ENCODE results near the gene RARA.

RARA gene

DNA sequence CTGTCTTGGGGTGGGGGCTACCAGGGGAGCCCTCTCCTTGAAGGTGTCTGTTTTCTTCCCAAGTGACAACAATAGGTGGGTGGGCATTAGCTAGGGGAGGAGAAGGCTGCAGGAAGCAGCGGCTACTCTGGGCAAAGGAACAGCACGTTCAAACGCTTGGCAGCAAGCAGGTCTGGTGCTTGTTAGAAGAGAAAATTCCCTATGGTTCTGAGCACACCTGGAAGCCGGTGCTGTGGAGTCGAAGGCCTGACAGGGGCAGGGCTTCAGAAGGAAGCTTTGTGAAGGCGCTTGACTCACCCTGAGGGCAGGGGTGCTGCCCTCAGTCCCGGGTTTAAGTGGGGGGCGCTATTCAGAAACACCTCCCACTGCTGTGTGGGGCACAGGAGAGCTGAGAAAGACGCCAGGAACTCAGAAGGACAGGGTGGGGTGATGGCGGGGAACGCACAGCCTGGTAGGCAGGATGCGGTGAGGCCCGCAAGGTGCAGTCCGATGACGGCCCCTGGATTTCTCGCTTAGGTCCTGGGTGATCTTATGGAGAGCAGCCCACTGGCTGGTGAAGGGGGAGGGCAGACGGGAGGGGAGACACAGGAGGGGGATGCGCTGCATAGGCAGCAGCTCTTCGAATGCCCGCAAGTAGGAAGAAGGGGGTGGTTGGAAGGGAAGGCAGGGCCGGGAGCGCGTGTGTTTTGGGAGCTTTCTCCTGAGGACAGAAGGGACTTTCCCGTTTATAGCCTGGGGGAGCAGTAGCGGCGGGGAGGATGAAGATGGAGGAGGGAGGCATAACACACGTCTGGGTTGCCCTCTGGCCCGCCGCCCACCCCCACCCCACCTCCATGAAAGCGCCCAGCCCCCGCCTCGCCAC is 52.3 kb downstream of the RARA start:
- no peak overlapping the region for H3K27ac ChIP-seq
- H3K36me3 ChIP-seq: peaks cover 5% of the 10 kb centered on the region; the same call in 1 of the 2 replicates
- H3K9me3 ChIP-seq (ENCODE audit: severe bottlenecking): no peaks in the 10 kb centered on the region
- H3K4me3 ChIP-seq (ENCODE audit: low read depth, low read length): no peak overlapping the region
- H3K27me3 ChIP-seq (ENCODE audit: insufficient read depth, low read depth, severe bottlenecking): no peaks in the 10 kb centered on the region
- TF ChIP-seq, protein P1, sequence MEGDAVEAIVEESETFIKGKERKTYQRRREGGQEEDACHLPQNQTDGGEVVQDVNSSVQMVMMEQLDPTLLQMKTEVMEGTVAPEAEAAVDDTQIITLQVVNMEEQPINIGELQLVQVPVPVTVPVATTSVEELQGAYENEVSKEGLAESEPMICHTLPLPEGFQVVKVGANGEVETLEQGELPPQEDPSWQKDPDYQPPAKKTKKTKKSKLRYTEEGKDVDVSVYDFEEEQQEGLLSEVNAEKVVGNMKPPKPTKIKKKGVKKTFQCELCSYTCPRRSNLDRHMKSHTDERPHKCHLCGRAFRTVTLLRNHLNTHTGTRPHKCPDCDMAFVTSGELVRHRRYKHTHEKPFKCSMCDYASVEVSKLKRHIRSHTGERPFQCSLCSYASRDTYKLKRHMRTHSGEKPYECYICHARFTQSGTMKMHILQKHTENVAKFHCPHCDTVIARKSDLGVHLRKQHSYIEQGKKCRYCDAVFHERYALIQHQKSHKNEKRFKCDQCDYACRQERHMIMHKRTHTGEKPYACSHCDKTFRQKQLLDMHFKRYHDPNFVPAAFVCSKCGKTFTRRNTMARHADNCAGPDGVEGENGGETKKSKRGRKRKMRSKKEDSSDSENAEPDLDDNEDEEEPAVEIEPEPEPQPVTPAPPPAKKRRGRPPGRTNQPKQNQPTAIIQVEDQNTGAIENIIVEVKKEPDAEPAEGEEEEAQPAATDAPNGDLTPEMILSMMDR (IDR thresholded peaks at IDR 0.05; ENCODE audit: low read depth, low read length): no peak
- no peak for DNase-seq

GRCh38 chr17:40361925-40362695 is 53.1 kb downstream of the RARA start:
- Histone ChIP-seq H3K27ac (no peak overlapping the region), H3K4me3 (ENCODE audit: low read depth, low read length) (peak overlapping the region; percentile 57), H3K9me3 (ENCODE audit: severe bottlenecking) (no peaks in the 10 kb centered on the region), H3K36me3 (peaks cover 3% of the 10 kb centered on the region; the same call in 1 of the 2 replicates), H3K27me3 (ENCODE audit: insufficient read depth, low read depth, severe bottlenecking) (no peaks in the 10 kb centered on the region)
- TF ChIP-seq, protein P1 (IDR thresholded peaks at IDR 0.05; ENCODE audit: low read depth, low read length): no peak
- no peak for DNase-seq

DNA sequence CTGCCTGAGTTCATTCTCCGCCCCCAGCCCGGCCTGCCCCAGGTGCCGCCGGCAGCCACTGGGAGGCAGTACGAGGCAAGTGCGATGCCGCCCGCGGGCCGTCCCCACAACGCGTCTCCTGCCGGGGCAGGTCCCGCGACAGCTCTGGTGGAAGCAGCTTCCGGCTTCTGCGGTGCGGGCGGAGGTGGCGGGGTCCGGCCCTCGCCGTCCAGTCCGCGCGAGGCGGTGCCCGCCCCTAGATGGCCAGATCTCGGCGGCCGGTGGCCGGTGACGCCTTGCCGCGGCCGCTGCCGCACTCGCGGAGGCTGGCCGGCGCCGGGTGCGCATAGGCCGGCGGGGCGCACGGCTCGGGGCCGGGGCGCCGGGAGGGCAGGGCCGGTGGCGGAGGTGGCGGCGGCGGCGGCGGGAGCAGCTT is 53.7 kb downstream of the RARA start:
- peak; percentile 97 for DNase-seq
- no peaks in the 10 kb centered on the region for H3K27me3 ChIP-seq (ENCODE audit: insufficient read depth, low read depth, severe bottlenecking)
- H3K9me3 ChIP-seq (ENCODE audit: severe bottlenecking): no peaks in the 10 kb centered on the region
- TF ChIP-seq, protein P1 (IDR thresholded peaks at IDR 0.05; ENCODE audit: low read depth, low read length): peak; percentile 96
- peaks cover 3% of the 10 kb centered on the region; the same call in 1 of the 2 replicates for H3K36me3 ChIP-seq
- H3K4me3 ChIP-seq (ENCODE audit: low read depth, low read length): peak overlapping the region; percentile 57
- H3K27ac ChIP-seq: peak overlapping the region; percentile 49

- TF ChIP-seq, protein P1 (IDR thresholded peaks at IDR 0.05; ENCODE audit: low read depth, low read length): no peak
- Histone ChIP-seq H3K36me3 (peaks cover 3% of the 10 kb centered on the region; the same call in 1 of the 2 replicates), H3K4me3 (ENCODE audit: low read depth, low read length) (peak overlapping the region; percentile 57), H3K27ac (peak overlapping the region; percentile 49), H3K9me3 (ENCODE audit: severe bottlenecking) (no peaks in the 10 kb centered on the region), H3K27me3 (ENCODE audit: insufficient read depth, low read depth, severe bottlenecking) (no peaks in the 10 kb centered on the region)
- DNase-seq: peak; percentile 67
Observed at GRCh38 chr17:40363111-40363827, 54.3 kb downstream of the RARA start.

GRCh38 chr17:40364121-40364861 is 55.3 kb downstream of the RARA start, which contains the start of gene GJD3:
Gene GJD3, minus strand, starts transcription at chr17:40364737. Its CDS starts 922 bp downstream, at chr17:40363815.
- no peaks in the 10 kb centered on the region for H3K9me3 ChIP-seq (ENCODE audit: severe bottlenecking)
- no peaks in the 10 kb centered on the region for H3K27me3 ChIP-seq (ENCODE audit: insufficient read depth, low read depth, severe bottlenecking)
- TF ChIP-seq, protein P1 (IDR thresholded peaks at IDR 0.05; ENCODE audit: low read depth, low read length): no peak
- H3K27ac ChIP-seq: no peak within 1 kb of the TSS
- H3K4me3 ChIP-seq (ENCODE audit: low read depth, low read length): peak within 1 kb of the TSS; percentile 57
- H3K36me3 ChIP-seq: peaks cover 3% of the 10 kb centered on the region; the same call in 1 of the 2 replicates
- no peak for DNase-seq
